H9 (cell line): ENCODE data around the gene ELOVL6. TPM values are rescaled to one million over a fixed set of nuclear protein-coding genes. Genes with fewer than 3 reads are reported as not detected.

Experiments used
- DNase-seq: peaks from one replicate; pipeline ENCODE4 v3.0.0-alpha.2; 2017
- H2AFZ ChIP-seq: one replicate; pipeline ENCODE4 v1.6.1; 2013; ENCODE audit warnings: mild to moderate bottlenecking, low read length, control low read depth, moderate library complexity
- H2AK5ac ChIP-seq: 2 replicates; pipeline ENCODE4 v1.6.1; 2013; ENCODE audit warnings: low read length, control low read depth, mixed read lengths; ENCODE audit not compliant: insufficient read length
- H2BK120ac ChIP-seq: one replicate; pipeline ENCODE4 v1.6.1; 2013; ENCODE audit warnings: low read depth, mild to moderate bottlenecking, low read length, control low read depth, inconsistent platforms; ENCODE audit not compliant: poor library complexity, severe bottlenecking
- H2BK12ac ChIP-seq: 2 replicates; pipeline ENCODE4 v1.6.1; 2013; ENCODE audit warnings: low read length, control low read depth, mixed read lengths, low read depth; ENCODE audit not compliant: insufficient read length
- H2BK15ac ChIP-seq: 2 replicates; pipeline ENCODE4 v1.6.1; 2013; ENCODE audit warnings: low read depth, low read length, control low read depth
- H2BK20ac ChIP-seq: one replicate; pipeline ENCODE4 v1.6.1; 2013; ENCODE audit warnings: low read depth, mild to moderate bottlenecking, low read length, control low read depth, inconsistent platforms; ENCODE audit not compliant: poor library complexity, severe bottlenecking
- H2BK5ac ChIP-seq: 2 replicates; pipeline ENCODE4 v1.6.1; 2013; ENCODE audit warnings: low read length, control low read depth, mixed read lengths; ENCODE audit not compliant: insufficient read length
- H3K14ac ChIP-seq: 2 replicates; pipeline ENCODE4 v1.6.1; 2013; ENCODE audit warnings: low read length, control low read depth; ENCODE audit not compliant: insufficient read depth
- H3K18ac ChIP-seq: 2 replicates; pipeline ENCODE4 v1.6.1; 2013; ENCODE audit warnings: low read depth, mild to moderate bottlenecking, mixed read lengths, low read length, control low read depth; ENCODE audit not compliant: insufficient read length
- H3K23ac ChIP-seq: 2 replicates; pipeline ENCODE4 v1.6.1; 2013; ENCODE audit warnings: low read length, control low read depth, mixed read lengths, low read depth; ENCODE audit not compliant: insufficient read length
- H3K23me2 ChIP-seq: 2 replicates; pipeline ENCODE4 v1.6.1; 2013; ENCODE audit warnings: low read depth, mild to moderate bottlenecking, mixed read lengths, low read length, control low read depth; ENCODE audit not compliant: insufficient read length, poor library complexity, severe bottlenecking
- H3K27ac ChIP-seq: 2 replicates; pipeline ENCODE4 v1.5.1; 2013; ENCODE audit warnings: low read length, control low read depth, mixed read lengths, low read depth; ENCODE audit not compliant: insufficient read length
- H3K27me3 ChIP-seq: 2 replicates; pipeline ENCODE4 v1.6.1; 2013; ENCODE audit warnings: low read length, control low read depth, inconsistent platforms; ENCODE audit not compliant: insufficient read depth
- H3K4ac ChIP-seq: 2 replicates; pipeline ENCODE4 v1.6.1; 2013; ENCODE audit warnings: low read depth, mild to moderate bottlenecking, control low read depth, inconsistent platforms, low read length, moderate library complexity
- H3K4me1 ChIP-seq: 2 replicates; pipeline ENCODE4 v1.6.1; 2013; ENCODE audit warnings: low read length, control low read depth, inconsistent platforms; ENCODE audit not compliant: insufficient read depth
- H3K4me2 ChIP-seq: 2 replicates; pipeline ENCODE4 v1.6.1; 2013; ENCODE audit warnings: low read length, control low read depth, mixed read lengths; ENCODE audit not compliant: insufficient read length, insufficient read depth
- H3K56ac ChIP-seq: 2 replicates; pipeline ENCODE4 v1.6.1; 2013; ENCODE audit warnings: low read depth, mild to moderate bottlenecking, mixed read lengths, low read length, control low read depth; ENCODE audit not compliant: insufficient read length
- H3K79me1 ChIP-seq: 2 replicates; pipeline ENCODE4 v1.6.1; 2013; ENCODE audit warnings: low read depth, mild to moderate bottlenecking, moderate library complexity, low read length, control low read depth, inconsistent platforms; ENCODE audit not compliant: insufficient read depth, poor library complexity, severe bottlenecking
- H3K79me2 ChIP-seq: 2 replicates; pipeline ENCODE4 v1.6.1; 2013; ENCODE audit warnings: low read length, control low read depth, inconsistent platforms; ENCODE audit not compliant: insufficient read depth
- H3K9ac ChIP-seq: 2 replicates; pipeline ENCODE4 v1.6.1; 2013; ENCODE audit warnings: low read length, control low read depth, mixed read lengths; ENCODE audit not compliant: insufficient read length; ENCODE audit errors: extremely low read depth
- H3K9me3 ChIP-seq: one replicate; pipeline ENCODE4 v1.6.1; 2013; ENCODE audit warnings: low read depth, low read length, inconsistent platforms; ENCODE audit not compliant: control insufficient read depth
- H3T11ph ChIP-seq: one replicate; pipeline ENCODE4 v1.6.1; 2013; ENCODE audit warnings: mild to moderate bottlenecking, low read length, control low read depth, inconsistent platforms
- H4K20me1 ChIP-seq: one replicate; pipeline ENCODE4 v1.6.1; 2013; ENCODE audit not compliant: control insufficient read depth, insufficient read length, insufficient read depth
- H4K5ac ChIP-seq: 2 replicates; pipeline ENCODE4 v1.6.1; 2013; ENCODE audit warnings: low read depth, mild to moderate bottlenecking, mixed read lengths, low read length, control low read depth; ENCODE audit not compliant: insufficient read length
- H4K8ac ChIP-seq: replicated peaks from 2 replicates; pipeline ENCODE4 v1.6.1; 2013; ENCODE audit warnings: low read length, control low read depth, mixed read lengths, low read depth; ENCODE audit not compliant: insufficient read length
- H4K91ac ChIP-seq: 2 replicates; pipeline ENCODE4 v1.6.1; 2013; ENCODE audit warnings: low read depth, mild to moderate bottlenecking, moderate library complexity, mixed read lengths, low read length, control low read depth; ENCODE audit not compliant: insufficient read length
- H3K27ac Mint-ChIP-seq, 3 experiments: 2 replicates in 2 of 3; 3 replicates in 1 of 3; pipeline ENCODE4 v1.8.0; 2020 to 2021; ENCODE audit warnings: mixed read lengths in 3 of 3, mild to moderate bottlenecking in 1 of 3, moderate library complexity in 1 of 3
- H3K27me3 Mint-ChIP-seq: 2 replicates; pipeline ENCODE4 v1.8.0; 2021; ENCODE audit warnings: low read depth, mild to moderate bottlenecking, moderate library complexity, mixed read lengths
- H3K36me3 Mint-ChIP-seq, 3 experiments: 2 replicates in 2 of 3; 3 replicates in 1 of 3; pipeline ENCODE4 v1.8.0; 2020 to 2021; ENCODE audit warnings: low read depth in 3 of 3, mixed read lengths in 3 of 3; ENCODE audit not compliant: insufficient read depth in 1 of 3
- H3K4me1 Mint-ChIP-seq, 2 experiments: 2 replicates each; pipeline ENCODE4 v1.8.0; 2020; ENCODE audit warnings: mixed read lengths in 2 of 2
- H3K4me3 Mint-ChIP-seq, 2 experiments: 2 replicates in 1 of 2; 3 replicates in 1 of 2; pipeline ENCODE4 v1.8.0; 2020 to 2021; ENCODE audit warnings: mild to moderate bottlenecking in 2 of 2, mixed read lengths in 2 of 2, moderate library complexity in 1 of 2
- H3K9me3 Mint-ChIP-seq, 2 experiments: 2 replicates in 1 of 2; 3 replicates in 1 of 2; pipeline ENCODE4 v1.8.0; 2020; ENCODE audit warnings: mild to moderate bottlenecking in 2 of 2, mixed read lengths in 2 of 2, moderate library complexity in 1 of 2
- WGBS: extraction: QIAGEN DNeasy Blood & Tissue Kit; methylation state at CpG from one replicate; pipeline ENCODE4 v1.1.7; 2013; ENCODE audit warnings: missing lambda C conversion rate, low lambda C conversion rate, mixed read lengths; ENCODE audit not compliant: insufficient read length; ENCODE audit errors: extremely low coverage; 5-methylcytosine and 5-hydroxymethylcytosine counted together
- total RNA-seq: library from RNA; stranded (reverse); gene quantifications from 2 replicates; pipeline ENCODE4 v1.2.1, GENCODE V29; 2021
- TF ChIP-seq, protein P1 (sequence below): fragments of 200-600 bp; sonication (generic); conservative IDR thresholded peaks from 3 replicates; pipeline ENCODE4 v1.8.0; 2021; ENCODE audit warnings: antibody characterized with exemption, mild to moderate bottlenecking

Gene ELOVL6
- total RNA-seq, 1 experiment from 2014 or later, result 64.6 TPM

DNA sequence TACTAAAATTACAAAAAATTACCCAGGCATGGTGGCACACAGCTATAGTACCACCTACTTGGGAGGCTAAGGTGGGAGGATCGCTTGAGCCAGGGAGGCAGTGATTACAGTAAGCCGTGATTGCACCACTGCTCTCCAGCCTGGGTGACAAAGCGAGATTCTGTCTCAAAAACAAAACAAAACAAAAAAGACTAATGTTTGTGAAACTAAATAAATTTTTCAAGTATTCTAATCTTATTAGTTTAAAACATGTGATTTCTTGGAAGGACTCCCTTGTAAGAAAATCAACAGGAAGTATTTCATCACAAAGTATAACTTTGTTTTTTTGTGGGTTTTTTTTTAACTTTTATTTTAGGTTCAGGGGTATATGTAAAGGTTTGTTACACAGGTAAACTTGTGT lies 196.1 kb downstream of the ELOVL6 start:
- H3K27ac ChIP-seq, result no peak overlapping the region
- no peaks in the 10 kb centered on the region for H3K4me1 ChIP-seq
- Mint-ChIP-seq H3K36me3 (no peaks in the 10 kb centered on the region), H3K4me1 (no peaks in the 10 kb centered on the region), H3K27ac (no peak overlapping the region; a peak in 1 of 7 replicates), H3K9me3 (no peaks in the 10 kb centered on the region), H3K4me3 (no peak overlapping the region), H3K27me3 (no peaks in the 10 kb centered on the region)
- H3K23me2 ChIP-seq, result no peaks in the 10 kb centered on the region
- no peak overlapping the region for H4K5ac ChIP-seq
- no peak overlapping the region for H4K91ac ChIP-seq
- H3K56ac ChIP-seq, result no peak overlapping the region
- no peaks in the 10 kb centered on the region for H3K79me1 ChIP-seq
- H3K9ac ChIP-seq, result no peak overlapping the region
- no peak for DNase-seq
- TF ChIP-seq, protein P1, sequence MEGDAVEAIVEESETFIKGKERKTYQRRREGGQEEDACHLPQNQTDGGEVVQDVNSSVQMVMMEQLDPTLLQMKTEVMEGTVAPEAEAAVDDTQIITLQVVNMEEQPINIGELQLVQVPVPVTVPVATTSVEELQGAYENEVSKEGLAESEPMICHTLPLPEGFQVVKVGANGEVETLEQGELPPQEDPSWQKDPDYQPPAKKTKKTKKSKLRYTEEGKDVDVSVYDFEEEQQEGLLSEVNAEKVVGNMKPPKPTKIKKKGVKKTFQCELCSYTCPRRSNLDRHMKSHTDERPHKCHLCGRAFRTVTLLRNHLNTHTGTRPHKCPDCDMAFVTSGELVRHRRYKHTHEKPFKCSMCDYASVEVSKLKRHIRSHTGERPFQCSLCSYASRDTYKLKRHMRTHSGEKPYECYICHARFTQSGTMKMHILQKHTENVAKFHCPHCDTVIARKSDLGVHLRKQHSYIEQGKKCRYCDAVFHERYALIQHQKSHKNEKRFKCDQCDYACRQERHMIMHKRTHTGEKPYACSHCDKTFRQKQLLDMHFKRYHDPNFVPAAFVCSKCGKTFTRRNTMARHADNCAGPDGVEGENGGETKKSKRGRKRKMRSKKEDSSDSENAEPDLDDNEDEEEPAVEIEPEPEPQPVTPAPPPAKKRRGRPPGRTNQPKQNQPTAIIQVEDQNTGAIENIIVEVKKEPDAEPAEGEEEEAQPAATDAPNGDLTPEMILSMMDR, result no peak
- H2AK5ac ChIP-seq, result no peak overlapping the region
- no peak overlapping the region for H2AFZ ChIP-seq
- no peak overlapping the region for H3K18ac ChIP-seq
- H3K4ac ChIP-seq, result no peak overlapping the region
- H3K14ac ChIP-seq, result no peak overlapping the region
- H3K9me3 ChIP-seq, result no peaks in the 10 kb centered on the region
- H2BK5ac ChIP-seq, result no peak overlapping the region
- H4K8ac ChIP-seq, result no peak overlapping the region
- no peak overlapping the region for H3T11ph ChIP-seq
- no peak overlapping the region for H2BK20ac ChIP-seq
- H3K23ac ChIP-seq, result no peak overlapping the region
- no CpG with 5 or more reads among the region's 3 CpGs for WGBS
- H2BK12ac ChIP-seq, result no peak overlapping the region
- H3K4me2 ChIP-seq, result no peak overlapping the region
- no peaks in the 10 kb centered on the region for H3K79me2 ChIP-seq
- H2BK15ac ChIP-seq, result no peak overlapping the region
- H3K27me3 ChIP-seq, result no peaks in the 10 kb centered on the region
- H2BK120ac ChIP-seq, result no peak overlapping the region
- no peaks in the 10 kb centered on the region for H4K20me1 ChIP-seq
